Measurements from ENCODE around the gene NUDT4.
"Not testable (repeated sequence)": the region's sequence is repeated elsewhere in the genome, so short reads cannot be mapped to it uniquely, and the experiment has no call there.

The NUDT4 gene

DNA sequence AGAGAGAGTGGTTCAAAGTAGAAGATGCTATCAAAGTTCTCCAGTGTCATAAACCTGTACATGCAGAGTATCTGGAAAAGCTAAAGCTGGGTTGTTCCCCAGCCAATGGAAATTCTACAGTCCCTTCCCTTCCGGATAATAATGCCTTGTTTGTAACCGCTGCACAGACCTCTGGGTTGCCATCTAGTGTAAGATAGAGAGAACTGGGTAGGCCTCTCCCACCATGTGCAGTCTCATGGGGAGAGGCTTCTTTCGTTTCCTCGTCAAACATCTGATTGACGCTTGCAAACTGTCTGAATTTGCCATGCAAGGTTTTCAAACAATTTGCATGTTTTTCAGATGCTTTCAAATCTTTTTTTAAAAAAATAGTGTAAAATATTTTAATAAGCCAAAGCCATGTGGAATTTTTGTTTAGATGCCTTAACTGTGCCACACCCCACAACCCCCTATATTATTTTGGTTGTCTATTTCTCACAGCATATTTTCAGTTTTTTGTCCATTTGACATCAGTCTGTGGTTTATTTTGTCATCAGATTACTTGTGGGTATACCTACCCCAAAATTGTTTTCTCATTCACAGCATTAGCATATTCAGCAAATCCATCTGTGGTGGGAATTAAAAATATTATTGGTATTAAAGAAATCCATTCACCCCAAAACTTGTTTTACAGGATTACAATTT, 21.6 kb downstream of the NUDT4 start:
- not testable (repeated sequence) for DNase-seq (ENCODE audit: low spot score)

GRCh38 chr12:93402333-93403311, 24.9 kb downstream of the NUDT4 start:
- DNase-seq (ENCODE audit: low spot score) = no peak

DNA sequence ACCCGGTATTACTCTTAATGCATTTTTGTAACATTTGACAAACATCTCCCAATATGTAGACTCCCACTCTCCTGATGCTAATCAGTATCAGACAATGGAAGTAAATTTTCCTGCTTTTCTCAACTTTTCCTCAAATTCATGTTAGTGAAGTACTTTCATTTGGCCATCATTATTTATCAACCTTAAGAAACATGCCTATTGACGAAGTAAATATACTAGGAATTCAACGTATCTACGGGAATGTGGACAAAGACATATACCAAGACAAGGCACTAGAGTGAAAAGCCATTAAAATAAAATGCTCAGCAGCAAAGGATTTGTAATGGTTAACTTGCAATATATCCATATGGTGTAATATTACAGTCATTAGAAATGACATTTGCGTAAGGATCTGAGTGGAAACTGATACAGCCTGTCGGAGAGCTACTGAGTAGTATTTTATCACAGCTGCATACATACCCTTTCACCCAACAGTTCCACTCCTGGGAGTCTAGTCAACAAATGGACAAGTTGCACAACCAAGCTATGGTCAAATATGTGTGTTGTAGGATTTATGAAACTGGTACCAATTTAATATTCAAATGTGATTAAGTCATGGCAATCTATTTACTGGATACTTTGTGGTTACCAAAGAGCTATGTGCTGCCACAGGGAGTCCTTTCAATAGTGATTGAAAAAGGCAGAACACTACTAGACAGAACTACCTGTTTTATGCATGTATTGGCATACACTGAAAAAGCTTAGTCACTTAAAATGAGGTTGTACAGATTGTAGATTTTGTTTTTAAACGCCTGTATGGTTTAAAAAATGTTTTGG, 26.5 kb downstream of the NUDT4 start:
- DNase-seq (ENCODE audit: low spot score) = no peak

DNA sequence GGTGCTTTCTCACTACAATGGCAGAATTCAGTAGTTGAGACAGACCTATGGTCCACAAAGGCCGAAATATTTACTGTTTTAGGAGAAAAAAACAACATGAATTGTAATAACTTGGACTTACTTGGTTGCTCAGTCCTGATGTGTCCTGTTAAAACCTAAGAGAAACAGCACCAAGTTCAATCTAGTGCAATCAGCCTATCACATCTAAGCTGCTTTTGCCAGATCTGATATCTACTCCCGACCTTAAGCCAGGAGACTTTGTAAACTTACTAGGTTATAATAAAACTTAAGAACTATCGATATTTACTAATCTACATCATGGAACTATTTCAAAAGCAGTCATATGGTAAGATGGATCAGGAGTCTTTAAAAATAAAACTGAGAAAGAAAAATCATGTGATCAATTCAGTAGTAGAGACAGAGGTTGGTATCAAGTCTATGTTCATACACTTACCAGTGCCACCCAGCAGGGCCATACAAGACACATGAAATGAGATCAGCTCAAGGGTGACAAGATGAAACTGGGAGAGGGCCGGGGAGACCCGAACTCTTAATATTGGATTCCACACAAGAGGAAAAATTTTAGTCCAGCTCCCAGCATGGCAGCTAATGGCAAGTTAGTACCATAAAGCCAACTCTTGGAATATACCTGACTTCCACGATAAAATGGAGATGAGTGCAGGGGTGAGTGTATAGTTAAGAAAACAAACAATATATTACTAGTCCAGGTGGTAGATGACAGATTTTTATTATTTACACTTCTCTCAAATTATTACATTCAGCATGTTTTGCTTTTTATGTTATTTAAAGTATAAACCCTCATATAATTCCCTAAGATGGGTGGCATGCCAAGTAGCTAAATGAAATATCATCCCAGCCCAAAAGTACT, 27.5 kb downstream of the NUDT4 start:
- DNase-seq (ENCODE audit: low spot score) = no peak

GRCh38 chr12:93407054-93407962, 29.6 kb downstream of the NUDT4 start:
- DNase-seq (ENCODE audit: low spot score) = no peak

GRCh38 chr12:93407963-93408283, 30.2 kb downstream of the NUDT4 start:
- DNase-seq (ENCODE audit: low spot score) = no peak

DNA sequence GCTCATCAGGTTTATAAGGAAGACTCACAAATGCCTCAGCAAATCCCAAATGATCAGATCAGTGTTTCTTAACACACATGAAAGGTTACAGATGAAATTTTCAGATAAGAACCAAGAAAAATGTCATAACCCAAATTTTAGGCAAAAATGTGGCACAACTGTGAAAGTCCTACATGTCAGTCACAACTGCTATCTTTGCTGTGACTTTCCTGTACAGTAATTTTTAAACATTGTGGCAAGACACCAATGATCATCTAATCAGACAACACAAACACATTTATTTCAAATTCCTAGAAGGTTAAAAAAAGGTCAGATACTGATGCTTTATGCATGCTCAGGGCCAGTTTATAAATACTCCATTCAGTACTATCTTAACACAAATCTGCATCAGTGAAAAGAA, 31.1 kb downstream of the NUDT4 start:
- no peak for DNase-seq (ENCODE audit: low spot score)

DNA sequence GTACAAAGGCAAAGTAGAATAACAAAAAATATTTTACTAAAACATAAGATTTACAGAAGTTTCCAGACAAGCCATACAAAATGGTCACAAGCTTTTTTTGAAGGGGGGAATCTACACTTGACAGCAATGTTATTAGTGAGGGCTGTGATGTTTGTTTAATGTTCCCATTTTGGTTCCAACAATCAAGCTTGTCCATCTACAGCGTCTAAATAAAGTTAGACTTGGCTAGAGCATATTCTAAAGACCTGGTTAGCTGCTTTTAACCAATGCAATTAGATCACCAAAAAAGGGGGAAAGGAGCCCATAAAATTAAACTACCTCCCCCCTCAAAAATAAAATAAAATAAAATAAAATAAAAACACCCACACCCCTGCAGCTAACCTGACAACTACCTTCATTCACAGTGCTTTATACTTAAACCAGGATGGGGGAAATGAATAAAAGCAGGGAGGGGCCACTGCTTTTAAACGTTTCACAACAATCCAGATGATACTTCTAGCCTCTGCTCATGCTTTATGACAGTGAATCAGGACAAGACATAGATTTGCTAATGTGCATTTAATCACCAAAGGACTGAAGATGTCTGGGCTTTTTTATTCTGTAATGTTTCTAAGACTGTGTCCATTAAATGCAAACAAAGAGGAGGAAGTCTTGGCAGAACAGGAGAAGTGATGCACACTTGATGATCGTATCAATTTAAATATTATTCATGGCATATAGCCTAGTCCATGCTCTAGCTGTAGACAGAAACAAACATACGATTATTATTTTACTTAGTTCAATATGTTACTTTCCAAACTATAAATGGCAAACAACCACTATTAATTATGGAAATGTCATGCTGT, 31.8 kb downstream of the NUDT4 start:
- DNase-seq (ENCODE audit: low spot score) = not testable (repeated sequence)

DNA sequence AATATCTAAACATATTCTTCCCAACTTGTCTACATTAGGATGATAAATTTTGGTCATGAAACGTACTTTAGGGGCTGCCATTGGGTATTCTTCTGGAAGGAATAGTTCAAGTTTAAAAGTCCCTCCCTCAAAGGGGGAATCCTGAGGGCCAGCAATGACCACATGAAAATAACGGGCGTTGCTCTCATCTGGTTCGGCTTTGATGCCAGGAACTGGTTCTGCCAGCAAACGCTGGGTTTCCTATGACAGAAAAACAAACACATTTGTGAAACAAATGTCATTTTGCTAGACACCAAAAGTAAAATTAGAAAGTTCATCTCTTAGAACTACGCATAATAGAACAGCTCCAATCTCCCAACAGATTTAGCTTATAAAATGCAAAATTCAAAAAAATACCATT, 33.3 kb downstream of the NUDT4 start:
- not testable (repeated sequence) for DNase-seq (ENCODE audit: low spot score)

DNA sequence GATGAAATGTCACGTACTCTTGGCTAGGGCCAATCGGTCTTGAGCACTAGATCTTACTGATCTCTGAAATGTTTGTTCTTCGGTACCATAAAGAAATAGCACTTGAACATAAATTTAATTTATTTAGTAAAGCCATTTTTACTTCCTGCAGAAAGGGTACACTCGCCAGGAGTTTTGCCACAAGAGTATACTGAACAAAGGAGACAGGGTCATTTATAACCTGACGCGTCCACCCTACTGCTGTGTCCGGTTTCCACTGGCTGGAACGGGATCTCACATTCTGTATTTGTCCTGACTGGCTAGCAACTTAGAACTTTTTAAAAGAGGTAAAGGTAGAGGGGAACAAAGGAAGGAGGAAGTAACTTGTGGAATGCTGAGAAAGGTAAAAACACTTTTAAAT, 34.7 kb downstream of the NUDT4 start:
- not testable (repeated sequence) for DNase-seq (ENCODE audit: low spot score)

DNA sequence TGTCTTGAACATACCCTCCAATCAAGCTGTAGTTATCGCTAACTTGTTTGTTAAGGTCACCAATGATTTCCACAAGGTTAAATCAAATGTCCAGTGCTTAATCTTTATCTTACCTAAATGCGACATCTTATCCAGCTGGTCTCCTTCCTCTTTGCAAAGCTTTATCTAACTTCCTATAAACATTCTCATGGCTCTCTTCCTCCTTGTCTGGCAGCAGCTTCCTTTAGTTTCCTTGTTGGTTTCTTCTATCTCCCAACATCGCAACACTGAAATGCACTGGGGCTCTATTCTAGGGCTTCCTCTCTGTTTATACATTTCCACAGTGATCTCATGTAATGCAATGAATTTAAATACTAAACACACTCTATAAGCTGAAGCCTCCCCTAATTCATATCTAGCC, 35.3 kb downstream of the NUDT4 start:
- no peak for DNase-seq (ENCODE audit: low spot score)

- DNase-seq (ENCODE audit: low spot score) = peak; percentile 20
Measured at GRCh38 chr12:93415723-93416464, 38.2 kb downstream of the NUDT4 start.

GRCh38 chr12:93417967-93418480, 40.3 kb downstream of the NUDT4 start:
- DNase-seq (ENCODE audit: low spot score) = no peak

- DNase-seq (ENCODE audit: low spot score) = peak; percentile 59
Measured at GRCh38 chr12:93419388-93420034, 41.8 kb downstream of the NUDT4 start.

GRCh38 chr12:93422050-93422449, 44.3 kb downstream of the NUDT4 start:
- DNase-seq (ENCODE audit: low spot score) = no peak

DNA sequence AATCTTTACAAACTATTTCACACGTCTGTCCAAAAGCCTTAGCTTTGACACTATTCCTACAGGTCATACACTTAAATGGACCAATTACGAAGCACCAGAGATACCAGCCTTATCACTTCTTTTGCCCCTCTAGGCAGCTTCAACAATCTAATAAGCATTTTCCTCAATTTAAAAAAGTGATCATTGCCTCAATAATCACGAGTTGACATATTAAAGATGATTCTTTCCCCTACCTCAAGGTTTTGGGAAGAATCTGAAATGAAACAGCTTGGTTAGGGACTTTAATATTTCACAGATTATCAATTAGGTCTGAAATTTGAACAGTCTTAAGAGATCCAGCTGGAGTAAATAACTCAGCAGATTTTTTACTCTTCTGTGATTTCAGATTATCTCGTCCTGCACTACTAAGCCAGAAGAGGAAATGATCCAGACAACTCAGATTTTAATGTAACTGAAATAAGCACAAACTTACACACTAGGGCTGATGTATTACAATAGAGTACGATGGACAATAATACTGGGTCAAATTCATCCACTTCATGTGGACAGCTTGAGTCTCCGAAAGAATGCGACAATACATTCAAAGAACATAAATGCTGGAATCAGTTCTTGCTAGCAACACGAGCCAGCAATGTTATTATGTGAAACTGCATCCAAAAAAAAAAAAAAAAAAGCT, 48.1 kb downstream of the NUDT4 start:
- no peak for DNase-seq (ENCODE audit: low spot score)

DNA sequence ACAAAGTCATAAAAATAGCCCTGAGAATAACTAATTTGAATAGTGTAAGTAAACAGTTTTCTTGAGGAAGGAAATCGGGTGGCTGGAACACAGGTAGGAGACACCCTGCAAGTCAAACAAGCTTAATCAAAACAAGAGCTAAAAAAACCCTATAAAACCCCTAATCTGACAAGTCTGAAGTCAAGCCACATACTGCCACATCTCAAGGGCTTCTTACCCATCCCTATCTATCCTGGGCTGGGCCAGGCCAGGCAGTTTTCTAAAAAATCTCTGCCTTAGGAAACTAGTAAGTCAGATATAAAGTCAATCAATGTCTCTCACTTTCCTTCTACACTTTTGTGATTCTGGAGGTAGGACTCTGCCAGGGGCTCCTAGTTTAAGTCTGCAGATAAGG, 48.7 kb downstream of the NUDT4 start:
- DNase-seq (ENCODE audit: low spot score) = no peak

Data from CD4-positive, alpha-beta T cell treated with Interleukin-2 at 100 ng/mL for 4 hours (primary cell).